Measurements from ENCODE around the gene FARP1. TPM values are rescaled to one million over a fixed set of nuclear protein-coding genes. Genes with fewer than 3 reads are reported as not detected.
A peak's percentile ranks its signal among the peaks of the same experiment; 100 is the strongest.

FARP1 gene
- total and polyA plus RNA-seq, 2 of the 13 experiments (the other 11 are each of a cell fraction or from before 2014, with no cell fraction given) = 70.6 to 126 TPM

GRCh38 chr13:98246538-98247172 is 103.8 kb downstream of the FARP1 start (continued):
- no peak for TF ChIP-seq SMAD3 (CRISPR knock-in tag; IDR thresholded peaks at IDR 0.05)
- no peak for TF ChIP-seq ZNF225 (CRISPR knock-in tag; IDR thresholded peaks at IDR 0.05)
- peak; percentile 50; the same call in 1 of the 2 replicates for TF ChIP-seq ZGPAT (CRISPR knock-in tag; IDR thresholded peaks at IDR 0.05)
- TF ChIP-seq MTF1 (CRISPR knock-in tag; IDR thresholded peaks at IDR 0.05) = no peak
- no peak for TF ChIP-seq ZNF382 (CRISPR knock-in tag; IDR thresholded peaks at IDR 0.05; ENCODE audit: borderline replicate concordance)
- TF ChIP-seq PAXIP1 (CRISPR knock-in tag; conservative IDR thresholded peaks at IDR 0.05) = peak; percentile 91
- peak; percentile 38 for TF ChIP-seq THAP11 (CRISPR knock-in tag; IDR thresholded peaks at IDR 0.05)
- TF ChIP-seq ZBTB25 (CRISPR knock-in tag; IDR thresholded peaks at IDR 0.05) = no peak; the same call in 1 of the 2 replicates
- TF ChIP-seq ZSCAN25 (CRISPR knock-in tag; IDR thresholded peaks at IDR 0.05) = no peak
- TF ChIP-seq SP140L (CRISPR knock-in tag; IDR thresholded peaks at IDR 0.05; ENCODE audit: borderline replicate concordance) = no peak
- peak; percentile 100 for TF ChIP-seq ZNF646 (CRISPR knock-in tag; IDR thresholded peaks at IDR 0.05)
- no peak for TF ChIP-seq NFYB (CRISPR knock-in tag; IDR thresholded peaks at IDR 0.05)
- TF ChIP-seq NR0B2 (CRISPR knock-in tag; IDR thresholded peaks at IDR 0.05) = no peak

Measured in HepG2 (cell line).